PFSK-1 (cell line): ENCODE results near the gene PI4K2A.

Experiments used
- FOXP2 ChIP-seq: optimal IDR thresholded peaks from 2 replicates; pipeline ENCODE3; 2011; ENCODE audit warnings: borderline replicate concordance, control low read depth, inconsistent platforms; ENCODE audit not compliant: insufficient read depth; ENCODE audit errors: extremely low read length, extremely low read depth
- POLR2AphosphoS5 ChIP-seq: IDR thresholded peaks from 2 replicates; pipeline ENCODE4 v1.6.1; 2012; ENCODE audit warnings: low read depth, mild to moderate bottlenecking, control low read depth, low read length, moderate library complexity
- SIN3A ChIP-seq: IDR thresholded peaks from 2 replicates; pipeline ENCODE4 v1.6.1; 2012; ENCODE audit warnings: mild to moderate bottlenecking, low read length, moderate library complexity, borderline replicate concordance; ENCODE audit not compliant: insufficient read depth
- TAF1 ChIP-seq: IDR thresholded peaks from 2 replicates; pipeline ENCODE4 v1.6.1; 2012; ENCODE audit warnings: low read length, control low read depth, borderline replicate concordance; ENCODE audit not compliant: insufficient read depth
- TF ChIP-seq, protein P1 (sequence below), 2 experiments: IDR thresholded peaks; 2 replicates each; pipeline versions ENCODE4 v1.6.1 to v1.8.0; 2011 to 2012; ENCODE audit warnings: low read depth in 2 of 2, low read length in 2 of 2, control low read depth in 1 of 2, inconsistent platforms in 1 of 2, mild to moderate bottlenecking in 1 of 2, moderate library complexity in 1 of 2; ENCODE audit not compliant: insufficient read depth in 1 of 2

PI4K2A gene

DNA sequence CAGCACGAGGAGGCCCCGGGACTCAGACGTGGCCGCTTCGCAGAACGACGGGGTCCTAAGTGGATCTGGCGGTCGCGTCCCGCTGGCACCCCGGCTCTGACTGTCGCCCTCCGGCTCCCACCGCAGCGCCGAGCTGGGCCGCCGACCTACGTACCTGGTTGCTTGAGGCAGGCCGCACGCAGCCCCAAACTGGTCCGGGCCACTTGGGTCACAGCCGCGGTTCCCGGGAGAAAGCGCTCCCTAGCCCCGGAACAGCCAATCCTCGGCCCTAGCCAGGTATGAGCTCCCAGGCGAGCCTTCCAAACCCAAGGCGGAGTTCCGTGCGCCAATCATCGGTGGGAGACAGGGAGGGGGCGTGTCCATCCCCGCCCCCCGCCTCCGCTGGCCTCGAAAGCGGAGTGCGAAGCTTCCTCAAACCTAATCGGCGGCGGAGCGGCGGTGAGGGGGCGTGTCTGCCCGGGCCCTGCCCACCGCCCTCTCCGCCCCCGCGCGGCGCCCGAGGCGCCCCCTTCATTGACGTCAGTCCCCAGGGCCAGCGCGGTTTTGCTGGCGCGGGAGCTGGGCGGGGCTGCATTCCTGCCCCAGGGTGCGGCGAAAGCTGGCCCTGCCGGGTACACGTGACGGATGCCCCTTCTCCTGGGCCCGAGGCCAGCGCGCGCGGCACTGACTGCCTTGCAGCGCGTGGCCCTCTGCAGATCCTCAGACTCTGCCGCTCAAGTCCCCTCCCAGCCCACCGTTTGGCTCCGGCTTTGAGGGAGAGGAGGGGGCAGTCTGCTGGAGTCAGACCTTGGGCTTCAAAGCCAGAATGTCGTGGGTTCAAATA, 46.7 kb downstream of the PI4K2A start, which contains the start of gene AVPI1:
TSS of gene AVPI1 (minus strand) at position 280 of the 823 bp plus-strand sequence. CDS start 7,336 bp downstream, outside the sequence.
- TF ChIP-seq, protein P1, sequence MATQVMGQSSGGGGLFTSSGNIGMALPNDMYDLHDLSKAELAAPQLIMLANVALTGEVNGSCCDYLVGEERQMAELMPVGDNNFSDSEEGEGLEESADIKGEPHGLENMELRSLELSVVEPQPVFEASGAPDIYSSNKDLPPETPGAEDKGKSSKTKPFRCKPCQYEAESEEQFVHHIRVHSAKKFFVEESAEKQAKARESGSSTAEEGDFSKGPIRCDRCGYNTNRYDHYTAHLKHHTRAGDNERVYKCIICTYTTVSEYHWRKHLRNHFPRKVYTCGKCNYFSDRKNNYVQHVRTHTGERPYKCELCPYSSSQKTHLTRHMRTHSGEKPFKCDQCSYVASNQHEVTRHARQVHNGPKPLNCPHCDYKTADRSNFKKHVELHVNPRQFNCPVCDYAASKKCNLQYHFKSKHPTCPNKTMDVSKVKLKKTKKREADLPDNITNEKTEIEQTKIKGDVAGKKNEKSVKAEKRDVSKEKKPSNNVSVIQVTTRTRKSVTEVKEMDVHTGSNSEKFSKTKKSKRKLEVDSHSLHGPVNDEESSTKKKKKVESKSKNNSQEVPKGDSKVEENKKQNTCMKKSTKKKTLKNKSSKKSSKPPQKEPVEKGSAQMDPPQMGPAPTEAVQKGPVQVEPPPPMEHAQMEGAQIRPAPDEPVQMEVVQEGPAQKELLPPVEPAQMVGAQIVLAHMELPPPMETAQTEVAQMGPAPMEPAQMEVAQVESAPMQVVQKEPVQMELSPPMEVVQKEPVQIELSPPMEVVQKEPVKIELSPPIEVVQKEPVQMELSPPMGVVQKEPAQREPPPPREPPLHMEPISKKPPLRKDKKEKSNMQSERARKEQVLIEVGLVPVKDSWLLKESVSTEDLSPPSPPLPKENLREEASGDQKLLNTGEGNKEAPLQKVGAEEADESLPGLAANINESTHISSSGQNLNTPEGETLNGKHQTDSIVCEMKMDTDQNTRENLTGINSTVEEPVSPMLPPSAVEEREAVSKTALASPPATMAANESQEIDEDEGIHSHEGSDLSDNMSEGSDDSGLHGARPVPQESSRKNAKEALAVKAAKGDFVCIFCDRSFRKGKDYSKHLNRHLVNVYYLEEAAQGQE (IDR thresholded peaks at IDR 0.05; ENCODE audit: insufficient read depth in 1 of 2, low read depth in 2 of 2, low read length in 2 of 2), result no peak
- peak; percentile 98 for TF ChIP-seq FOXP2

DNA sequence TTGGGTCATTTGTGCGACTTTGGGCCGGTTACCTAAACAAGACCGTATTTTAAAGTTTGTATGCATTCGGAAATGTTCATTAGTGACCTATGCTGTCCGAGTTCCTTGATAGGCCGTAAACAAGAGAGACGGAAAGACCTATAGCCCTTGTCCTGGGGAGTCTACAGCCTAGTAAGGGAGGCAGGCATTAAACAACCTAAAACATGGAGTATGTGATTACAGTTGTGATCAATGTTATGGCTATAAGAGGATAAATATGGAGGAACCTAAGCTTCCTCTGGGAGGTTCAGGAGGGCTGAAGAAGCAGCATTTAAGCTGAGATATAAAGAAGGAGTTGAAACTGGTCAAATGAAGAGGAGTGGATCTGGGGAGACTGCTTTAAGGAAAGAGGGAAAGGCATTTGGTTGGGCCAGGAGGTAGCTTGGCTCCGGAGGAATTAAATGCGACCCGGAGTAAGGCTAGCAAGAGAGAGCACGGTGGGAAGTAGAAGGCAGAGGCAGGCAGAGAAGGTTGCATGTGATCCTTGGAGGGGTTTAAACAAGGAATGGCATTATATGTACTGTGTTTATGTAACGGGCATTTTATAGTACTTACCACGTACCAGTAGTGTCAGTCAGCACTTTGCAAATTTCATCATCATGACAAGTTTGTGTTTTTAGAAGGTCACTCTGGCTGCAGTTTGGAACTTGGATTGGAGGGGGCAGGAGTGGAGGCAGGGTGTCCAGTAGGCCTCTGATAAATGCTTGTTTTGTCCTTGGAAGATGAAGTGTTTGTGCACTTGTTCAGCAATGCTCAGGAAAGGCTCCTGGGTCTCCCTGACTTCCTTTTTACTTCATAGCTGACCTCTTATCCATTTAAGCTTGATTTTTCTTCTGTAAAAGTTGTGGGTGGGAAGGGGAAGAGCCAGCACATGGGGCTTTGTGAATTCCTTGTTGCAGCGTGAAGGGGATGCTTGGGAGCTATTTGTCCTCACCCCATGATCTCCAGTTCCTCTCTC, 47.6 kb downstream of the PI4K2A start:
- TF ChIP-seq, protein P1 (IDR thresholded peaks at IDR 0.05; ENCODE audit: insufficient read depth in 1 of 2, low read depth in 2 of 2, low read length in 2 of 2), result no peak
- TF ChIP-seq FOXP2 (no peak), TAF1 (no peak), SIN3A (no peak), POLR2AphosphoS5 (no peak)

DNA sequence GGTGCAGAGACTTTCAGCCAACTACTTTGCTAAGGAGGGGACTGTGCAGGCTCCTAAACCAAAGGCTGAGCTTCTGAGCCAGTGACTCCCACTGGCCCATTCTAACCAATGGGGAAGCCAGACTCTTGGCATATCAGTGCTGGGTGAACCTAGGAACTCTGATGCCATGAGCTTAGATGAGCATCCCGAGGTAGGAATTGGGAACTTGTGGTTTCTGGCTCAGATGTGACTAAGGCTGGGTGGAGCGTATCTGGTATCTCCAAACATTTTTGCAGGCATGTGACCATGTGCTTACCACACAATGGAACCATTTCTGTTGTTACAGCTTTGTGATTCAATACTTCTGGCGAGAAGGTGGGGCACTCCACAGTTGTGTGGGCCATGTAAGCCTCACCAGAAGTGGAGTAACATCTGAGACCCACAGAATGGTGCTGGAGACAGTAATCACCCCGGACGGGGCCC, 49.1 kb downstream of the PI4K2A start:
- no peak for TF ChIP-seq SIN3A
- TF ChIP-seq TAF1, result no peak
- no peak for TF ChIP-seq POLR2AphosphoS5
- TF ChIP-seq, protein P1 (IDR thresholded peaks at IDR 0.05; ENCODE audit: insufficient read depth in 1 of 2, low read depth in 2 of 2, low read length in 2 of 2), result no peak
- TF ChIP-seq FOXP2, result no peak

DNA sequence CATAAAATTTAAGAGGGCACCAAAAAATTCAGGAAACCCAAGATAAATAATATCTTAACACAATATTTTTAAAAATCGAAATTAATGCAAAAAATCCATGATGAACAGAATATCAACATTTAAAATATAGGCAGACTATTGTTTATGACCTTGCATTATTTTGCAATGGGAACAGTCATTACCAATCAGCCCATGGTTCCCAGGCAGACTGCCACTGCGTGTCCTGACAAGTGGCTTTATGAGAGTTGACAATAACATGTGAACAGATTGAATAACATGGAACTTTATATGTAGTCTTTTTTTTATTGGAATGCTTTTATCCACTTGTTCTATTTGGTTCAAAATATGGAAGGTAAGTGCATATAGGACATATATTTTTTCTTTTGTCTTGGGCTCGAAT, 49.7 kb downstream of the PI4K2A start:
- TF ChIP-seq TAF1 (no peak), FOXP2 (no peak), POLR2AphosphoS5 (no peak), SIN3A (no peak)
- TF ChIP-seq, protein P1 (IDR thresholded peaks at IDR 0.05; ENCODE audit: insufficient read depth in 1 of 2, low read depth in 2 of 2, low read length in 2 of 2), result no peak
